Epithelial cell of proximal tubule (primary cell): Measurements from ENCODE around the gene STT3B. TPM values are rescaled to one million over a fixed set of nuclear protein-coding genes. Genes with fewer than 3 reads are reported as not detected.
"Not testable (repeated sequence)": the region's sequence is repeated elsewhere in the genome, so short reads cannot be mapped to it uniquely, and the experiment has no call there.

Experiments used
- DNase-seq: peaks from one replicate; pipeline ENCODE4 v3.0.0-alpha.2; 2011; ENCODE audit warnings: low read depth
- H3K4me3 ChIP-seq: 2 replicates; pipeline ENCODE4 v1.5.1; 2011; ENCODE audit warnings: low read depth, mild to moderate bottlenecking, low read length
- total RNA-seq: library from RNA; depleted of rRNA; stranded (reverse); fragments of >200 nt; gene quantifications from 2 replicates; pipeline ENCODE4 v1.2.3, GENCODE V29; 2015
- TF ChIP-seq, protein P1 (sequence below): conservative IDR thresholded peaks from 2 replicates; pipeline ENCODE4 v1.5.1; 2012; ENCODE audit warnings: low read depth, mild to moderate bottlenecking, low read length

STT3B gene
- total RNA-seq, 1 donor from 2014 or later: 92.8 TPM

DNA sequence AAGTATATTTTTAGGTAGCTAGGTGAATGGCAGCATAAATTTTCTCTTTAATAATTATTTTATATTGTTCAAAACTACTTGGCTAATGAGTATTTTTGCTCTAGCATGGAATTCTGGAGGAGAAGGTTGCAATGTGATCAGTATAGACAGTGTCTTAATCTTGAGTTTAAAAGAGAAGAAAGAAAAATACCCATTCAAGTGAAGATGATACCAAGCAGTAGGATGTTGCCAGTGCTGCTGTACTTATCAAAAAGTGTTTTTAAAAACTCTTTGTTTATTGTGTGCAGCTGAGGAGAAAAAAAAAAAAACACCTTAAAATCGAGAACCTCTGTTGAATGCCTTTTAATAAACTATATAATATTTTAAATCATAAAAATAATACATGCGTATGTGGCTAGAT is 47.9 kb downstream of the STT3B start:
- TF ChIP-seq, protein P1, sequence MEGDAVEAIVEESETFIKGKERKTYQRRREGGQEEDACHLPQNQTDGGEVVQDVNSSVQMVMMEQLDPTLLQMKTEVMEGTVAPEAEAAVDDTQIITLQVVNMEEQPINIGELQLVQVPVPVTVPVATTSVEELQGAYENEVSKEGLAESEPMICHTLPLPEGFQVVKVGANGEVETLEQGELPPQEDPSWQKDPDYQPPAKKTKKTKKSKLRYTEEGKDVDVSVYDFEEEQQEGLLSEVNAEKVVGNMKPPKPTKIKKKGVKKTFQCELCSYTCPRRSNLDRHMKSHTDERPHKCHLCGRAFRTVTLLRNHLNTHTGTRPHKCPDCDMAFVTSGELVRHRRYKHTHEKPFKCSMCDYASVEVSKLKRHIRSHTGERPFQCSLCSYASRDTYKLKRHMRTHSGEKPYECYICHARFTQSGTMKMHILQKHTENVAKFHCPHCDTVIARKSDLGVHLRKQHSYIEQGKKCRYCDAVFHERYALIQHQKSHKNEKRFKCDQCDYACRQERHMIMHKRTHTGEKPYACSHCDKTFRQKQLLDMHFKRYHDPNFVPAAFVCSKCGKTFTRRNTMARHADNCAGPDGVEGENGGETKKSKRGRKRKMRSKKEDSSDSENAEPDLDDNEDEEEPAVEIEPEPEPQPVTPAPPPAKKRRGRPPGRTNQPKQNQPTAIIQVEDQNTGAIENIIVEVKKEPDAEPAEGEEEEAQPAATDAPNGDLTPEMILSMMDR: no peak
- no peak overlapping the region for H3K4me3 ChIP-seq
- no peak for DNase-seq

- no peak for DNase-seq
- TF ChIP-seq, protein P1: no peak
- H3K4me3 ChIP-seq: no peak overlapping the region
Measured at GRCh38 chr3:31581660-31582059, 48.9 kb downstream of the STT3B start.

DNA sequence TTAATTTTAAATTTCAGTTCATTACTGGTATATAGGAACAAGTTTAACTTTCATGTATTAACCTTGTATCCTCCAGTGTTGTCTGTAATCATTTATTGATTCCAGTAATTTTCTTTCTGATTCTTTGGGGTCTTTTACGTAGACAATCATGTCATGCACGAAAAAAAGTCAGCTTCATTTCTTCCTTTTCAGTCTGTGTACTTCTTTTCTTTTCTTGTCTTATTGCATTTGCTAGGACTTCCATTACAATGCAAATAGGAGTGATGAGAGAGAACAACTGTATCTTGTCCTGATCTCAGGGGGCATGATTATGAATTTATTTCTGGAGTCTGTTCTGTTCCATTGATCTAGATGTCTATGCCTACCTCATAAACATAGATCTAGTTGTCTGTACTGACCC is 56.5 kb downstream of the STT3B start:
- no peak for DNase-seq
- TF ChIP-seq, protein P1: no peak
- no peak overlapping the region for H3K4me3 ChIP-seq

DNA sequence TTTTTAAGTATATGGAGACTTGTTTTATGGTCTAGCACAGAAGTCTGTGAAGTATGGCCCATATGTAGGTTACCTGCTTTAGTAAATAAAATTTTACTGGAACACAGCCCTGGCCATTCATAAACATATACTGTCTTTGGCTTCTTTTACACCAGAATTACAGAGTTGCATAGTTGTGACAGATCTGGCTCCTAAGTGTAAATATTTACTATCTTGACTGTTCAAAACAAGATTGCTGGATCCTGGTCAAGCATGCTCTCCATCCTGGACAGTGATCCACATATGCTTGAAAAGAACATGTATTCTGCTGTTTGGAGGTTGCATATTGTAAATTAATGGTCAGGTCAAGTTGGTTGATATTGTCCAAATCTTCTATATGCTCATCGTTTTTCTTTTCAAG is 57.9 kb downstream of the STT3B start:
- DNase-seq: no peak
- TF ChIP-seq, protein P1: no peak
- H3K4me3 ChIP-seq: no peak overlapping the region

GRCh38 chr3:31592764-31593163 is 60.0 kb downstream of the STT3B start:
- TF ChIP-seq, protein P1: no peak
- H3K4me3 ChIP-seq: no peak overlapping the region
- DNase-seq: no peak

- TF ChIP-seq, protein P1: no peak
- H3K4me3 ChIP-seq: no peak overlapping the region
- no peak for DNase-seq
Measured at GRCh38 chr3:31596176-31596575, 63.5 kb downstream of the STT3B start.

GRCh38 chr3:31600431-31600830 is 67.7 kb downstream of the STT3B start:
- TF ChIP-seq, protein P1: no peak
- H3K4me3 ChIP-seq: no peak overlapping the region
- no peak for DNase-seq

- H3K4me3 ChIP-seq, DNase-seq: not testable (repeated sequence)
Measured at GRCh38 chr3:31605333-31605732, 72.6 kb downstream of the STT3B start.
